ENCODE results near the gene PARP9.

DNA sequence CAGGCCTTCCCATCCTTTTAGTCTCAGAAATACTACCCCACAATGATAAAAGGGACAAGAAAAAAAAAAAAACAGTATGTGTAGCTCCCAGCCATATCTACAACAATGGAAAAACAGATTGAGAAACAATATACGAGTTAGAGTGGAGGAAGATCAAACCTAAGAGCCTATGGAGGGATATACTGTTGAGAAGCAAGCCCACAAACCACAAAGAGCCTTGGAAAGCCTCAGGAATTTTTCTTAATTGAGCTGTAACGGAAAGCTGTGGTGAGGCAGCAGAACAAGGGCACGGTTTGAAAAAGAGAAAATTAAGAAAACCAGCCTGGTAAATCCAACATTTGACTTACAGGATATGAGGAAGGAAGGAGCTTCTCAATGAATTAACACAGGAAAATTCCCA lies 70.8 kb downstream of the PARP9 start:
- no peak for TF ChIP-seq POLR2AphosphoS5 (IDR thresholded peaks at IDR 0.05)
- TF ChIP-seq, protein P1, sequence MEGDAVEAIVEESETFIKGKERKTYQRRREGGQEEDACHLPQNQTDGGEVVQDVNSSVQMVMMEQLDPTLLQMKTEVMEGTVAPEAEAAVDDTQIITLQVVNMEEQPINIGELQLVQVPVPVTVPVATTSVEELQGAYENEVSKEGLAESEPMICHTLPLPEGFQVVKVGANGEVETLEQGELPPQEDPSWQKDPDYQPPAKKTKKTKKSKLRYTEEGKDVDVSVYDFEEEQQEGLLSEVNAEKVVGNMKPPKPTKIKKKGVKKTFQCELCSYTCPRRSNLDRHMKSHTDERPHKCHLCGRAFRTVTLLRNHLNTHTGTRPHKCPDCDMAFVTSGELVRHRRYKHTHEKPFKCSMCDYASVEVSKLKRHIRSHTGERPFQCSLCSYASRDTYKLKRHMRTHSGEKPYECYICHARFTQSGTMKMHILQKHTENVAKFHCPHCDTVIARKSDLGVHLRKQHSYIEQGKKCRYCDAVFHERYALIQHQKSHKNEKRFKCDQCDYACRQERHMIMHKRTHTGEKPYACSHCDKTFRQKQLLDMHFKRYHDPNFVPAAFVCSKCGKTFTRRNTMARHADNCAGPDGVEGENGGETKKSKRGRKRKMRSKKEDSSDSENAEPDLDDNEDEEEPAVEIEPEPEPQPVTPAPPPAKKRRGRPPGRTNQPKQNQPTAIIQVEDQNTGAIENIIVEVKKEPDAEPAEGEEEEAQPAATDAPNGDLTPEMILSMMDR (IDR thresholded peaks at IDR 0.05): no peak

Measured in gastroesophageal sphincter (tissue), 3 donors.